ENCODE data around the gene STX18.

The STX18 gene

DNA sequence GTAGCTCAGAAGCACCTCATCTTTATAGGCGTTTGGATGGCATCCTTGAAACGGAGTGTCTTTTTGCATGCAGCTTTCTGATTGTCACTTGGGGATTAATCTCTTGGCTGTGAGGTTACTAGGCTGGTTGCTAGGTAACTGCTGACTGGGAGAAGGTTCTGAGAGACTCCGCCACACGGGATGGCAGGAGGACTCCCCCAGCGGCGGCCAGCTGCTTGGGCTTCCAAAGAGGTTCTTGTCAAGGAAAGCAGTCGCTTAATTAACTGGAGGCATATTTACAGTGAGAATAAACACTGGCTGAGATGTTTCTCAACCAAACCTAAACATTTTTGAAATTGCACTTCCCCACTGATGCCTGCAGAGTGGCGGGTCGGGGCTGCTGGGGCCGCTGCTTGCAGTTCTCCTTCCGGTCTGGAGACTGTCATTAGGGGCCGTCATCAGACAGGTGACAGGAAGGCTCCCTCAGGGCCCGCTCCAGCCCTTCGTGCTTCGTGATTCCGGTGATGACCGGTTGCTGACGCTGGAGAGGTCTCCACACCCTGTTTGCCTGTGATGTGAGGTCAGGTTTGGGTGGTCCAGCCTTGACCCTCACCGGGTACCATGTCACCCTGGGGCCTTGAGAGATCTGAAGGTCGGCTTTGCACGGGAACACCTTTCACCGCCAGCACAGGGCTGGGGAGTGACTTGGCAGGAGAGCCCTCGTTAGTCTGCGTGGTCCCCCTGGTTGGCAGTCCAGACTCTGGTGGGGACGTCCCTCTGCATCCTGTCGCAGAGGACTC is 145.8 kb downstream of the STX18 start:
- no peak for DNase-seq

GRCh38 chr4:4395371-4395770 is 146.5 kb downstream of the STX18 start:
- no peak for DNase-seq

DNA sequence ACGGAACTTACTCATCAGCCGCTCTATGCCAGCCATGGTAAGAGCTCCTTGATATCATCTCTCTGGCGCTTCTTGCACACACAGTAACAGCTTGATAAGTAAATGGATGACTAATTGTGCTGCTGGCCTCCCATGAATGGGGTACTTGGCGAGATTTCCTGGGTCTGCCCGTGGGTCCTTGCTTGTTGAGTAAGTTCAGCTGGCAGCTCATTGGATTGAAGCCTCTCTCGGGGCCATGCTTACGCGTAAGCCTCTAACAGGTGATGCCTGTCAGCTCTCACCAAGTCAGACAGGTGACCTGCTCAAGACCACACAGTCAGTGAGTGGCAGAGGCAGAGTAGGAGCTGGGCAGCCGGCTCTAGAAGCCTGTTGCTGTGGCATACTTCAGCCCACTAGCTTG is 147.2 kb downstream of the STX18 start:
- no peak for DNase-seq

DNA sequence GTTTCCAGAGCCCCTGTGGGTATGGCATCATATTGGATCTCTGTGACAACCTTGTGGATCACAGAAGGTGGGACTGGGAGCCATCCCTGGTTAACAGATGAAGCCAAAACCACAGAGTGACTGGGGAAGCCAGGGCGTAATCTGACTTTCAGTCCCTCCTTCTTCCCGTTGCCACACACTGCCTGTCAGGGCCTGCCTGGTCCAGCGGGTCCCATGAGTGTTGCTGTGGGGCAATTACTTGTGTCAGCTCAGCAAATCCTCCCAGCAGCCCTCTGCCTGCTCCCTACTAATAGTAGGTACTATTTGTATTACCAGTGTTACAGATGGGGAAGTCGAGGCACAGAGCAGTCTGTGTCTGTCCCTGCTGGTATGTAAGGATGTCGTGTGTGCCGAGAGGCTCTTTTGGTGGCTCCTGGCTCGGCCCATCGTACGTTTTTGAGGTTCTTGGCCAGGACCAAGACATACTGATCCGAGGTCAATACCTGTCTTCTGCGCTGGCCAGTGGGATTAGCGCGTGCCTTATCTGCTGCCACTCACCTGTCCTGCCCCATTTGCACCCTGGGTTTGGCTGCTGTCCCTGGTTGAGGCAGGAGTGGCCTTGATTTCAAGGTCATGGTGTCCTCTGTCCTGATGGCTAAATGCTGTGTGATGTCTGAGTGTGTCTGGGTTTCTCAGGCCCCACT is 149.2 kb downstream of the STX18 start:
- no peak for DNase-seq

- DNase-seq, result no peak
Observed at GRCh38 chr4:4391866-4392265, 150.0 kb downstream of the STX18 start.

GRCh38 chr4:4390515-4391240 is 151.2 kb downstream of the STX18 start:
- DNase-seq, result no peak

GRCh38 chr4:4390046-4390445 is 151.8 kb downstream of the STX18 start:
- DNase-seq, result no peak

- no peak for DNase-seq
Observed at GRCh38 chr4:4388836-4389575, 152.8 kb downstream of the STX18 start.

GRCh38 chr4:4388311-4388790 is 153.5 kb downstream of the STX18 start:
- no peak for DNase-seq

DNA sequence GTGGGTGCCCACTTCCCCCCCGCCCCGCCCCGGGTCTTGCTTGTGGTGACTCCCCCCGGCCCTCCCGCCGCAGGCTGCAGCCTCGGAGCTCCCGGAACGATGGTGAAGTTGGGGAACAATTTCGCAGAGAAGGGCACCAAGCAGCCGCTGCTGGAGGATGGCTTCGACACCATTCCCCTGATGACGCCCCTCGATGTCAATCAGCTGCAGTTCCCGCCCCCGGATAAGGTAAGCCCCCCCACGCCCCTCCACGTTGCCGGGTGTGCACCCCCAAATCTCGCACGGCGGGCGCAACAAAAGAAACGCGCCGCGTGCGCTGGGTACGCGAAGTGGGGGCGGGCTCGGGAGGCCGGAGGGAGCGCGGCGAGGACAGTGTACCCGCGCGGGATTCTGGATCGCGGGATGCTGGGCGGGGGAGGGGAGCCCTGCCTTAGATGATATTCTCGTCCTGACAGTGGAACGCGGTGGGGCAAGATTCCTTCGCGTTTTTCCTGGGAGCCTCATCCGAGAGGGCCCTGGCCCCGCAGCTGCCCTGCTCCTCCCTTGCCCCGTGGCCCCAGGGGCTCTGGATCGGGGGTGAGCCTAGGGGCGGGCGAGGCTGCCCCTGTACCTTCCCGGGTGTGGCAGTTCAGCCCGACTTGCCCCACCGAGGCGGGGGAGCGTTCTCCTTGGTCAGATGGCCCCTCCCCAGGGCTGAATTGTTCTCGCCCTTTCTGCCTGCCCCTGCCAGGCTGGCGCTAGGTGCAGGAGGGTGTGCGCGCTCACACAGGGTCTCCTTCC is 154.1 kb downstream of the STX18 start:
- peak; percentile 39 for DNase-seq

DNA sequence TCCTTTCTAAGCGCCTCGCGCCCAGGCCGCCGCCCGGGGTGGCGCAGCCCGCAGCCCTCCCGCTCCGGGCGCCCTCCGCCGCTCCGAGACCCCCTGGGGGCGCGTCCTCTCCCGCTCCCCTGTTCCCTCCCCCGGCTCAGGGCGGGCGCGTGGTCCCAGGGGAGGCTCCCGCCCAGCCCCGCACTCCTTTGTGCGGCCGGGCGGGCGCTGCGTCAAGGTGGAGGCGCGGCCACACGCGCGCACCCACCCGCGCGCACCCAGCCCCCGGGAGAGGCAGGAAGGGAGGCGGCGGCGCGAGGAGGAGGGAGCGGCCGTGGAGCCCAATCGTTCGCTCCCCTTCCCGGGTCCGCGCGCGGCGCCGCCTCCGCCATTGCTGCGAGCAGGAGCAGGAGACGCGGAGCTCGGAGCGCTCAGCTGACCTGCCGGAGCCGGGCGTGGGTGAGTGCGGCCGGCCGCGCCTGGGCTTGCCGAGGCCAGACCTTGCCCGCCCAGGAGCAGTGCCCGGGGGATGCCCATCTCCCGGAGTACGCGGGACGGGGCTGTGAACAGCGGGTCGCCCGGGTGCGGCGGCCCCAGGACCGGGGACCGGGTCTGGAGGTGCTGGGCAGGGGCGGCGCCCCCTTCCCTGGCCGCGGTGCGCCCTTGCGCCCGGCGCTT is 155.0 kb downstream of the STX18 start, which contains the start of gene NSG1:
TSS of gene NSG1 (plus strand) at position 367 of the 657 bp plus-strand sequence. CDS start 528 bp downstream, outside the sequence.
- DNase-seq, result peak; percentile 43

- peak; percentile 20 for DNase-seq
Observed at GRCh38 chr4:4386296-4386735, 155.5 kb downstream of the STX18 start.

DNA sequence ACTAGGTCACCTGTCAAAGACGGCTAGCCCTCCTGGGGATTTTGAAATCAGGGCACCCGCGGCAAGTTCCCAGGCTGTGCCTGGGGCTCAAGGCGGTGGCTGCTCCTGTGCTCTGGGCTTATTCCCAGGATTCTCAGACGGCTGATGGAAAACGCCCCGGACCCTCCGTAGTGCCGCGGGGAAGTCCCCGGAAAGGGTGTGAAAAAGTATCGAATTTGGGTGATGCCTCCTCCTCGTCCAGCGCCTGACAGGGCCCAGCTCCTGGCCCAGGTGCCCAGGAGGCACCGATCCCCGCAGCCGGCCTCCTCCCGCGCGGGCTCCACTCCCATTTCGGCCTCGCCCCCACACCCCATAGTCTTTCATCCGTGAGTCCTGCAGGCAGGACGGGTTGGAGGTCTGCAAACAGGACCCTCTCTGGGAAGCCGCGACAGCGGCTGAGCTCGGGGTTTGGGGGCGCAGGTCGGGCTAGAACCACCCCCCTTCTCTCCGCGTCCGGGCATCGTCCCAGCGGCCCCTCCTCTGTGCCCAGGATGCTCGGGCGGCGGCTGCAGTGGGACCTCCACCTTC is 156.0 kb downstream of the STX18 start:
- DNase-seq, result no peak

DNA sequence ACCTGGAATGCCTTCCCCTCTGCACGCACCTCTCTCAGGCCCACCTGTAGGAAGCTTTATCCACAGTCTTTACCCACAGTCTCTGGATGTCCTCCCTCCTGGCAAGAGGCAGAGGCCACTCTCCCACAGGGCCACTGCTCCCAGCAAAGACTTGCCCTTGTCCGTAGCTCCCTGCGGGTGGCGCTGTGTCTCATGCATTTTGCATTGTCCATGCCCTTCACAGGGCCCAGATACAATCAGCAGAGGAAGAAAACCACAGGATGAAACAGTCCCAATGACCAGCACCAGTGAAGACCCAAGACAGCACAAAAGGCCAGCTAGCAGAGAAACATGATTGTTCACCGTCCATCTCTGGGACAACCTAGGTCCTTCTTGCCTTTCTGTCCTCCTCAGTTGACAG is 157.0 kb downstream of the STX18 start:
- no peak for DNase-seq

DNA sequence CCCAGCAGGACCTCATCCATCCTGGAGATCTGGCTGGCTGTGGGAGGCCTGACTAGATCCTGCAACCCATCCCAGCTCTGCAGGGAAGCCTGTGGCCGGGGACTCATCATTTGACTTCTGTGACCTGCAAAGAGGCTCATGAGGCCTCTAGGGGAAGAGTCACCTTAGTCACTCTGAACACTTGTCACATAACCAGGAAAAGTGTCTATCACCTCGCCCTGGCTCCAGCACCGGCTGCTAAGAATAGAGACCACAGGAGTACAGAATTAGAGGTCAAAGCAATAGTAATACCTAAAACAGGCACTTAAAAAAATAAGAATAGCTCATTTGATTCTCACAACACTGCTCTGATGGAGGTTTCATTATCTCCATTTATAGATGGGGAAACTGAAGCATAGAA is 158.8 kb downstream of the STX18 start:
- no peak for DNase-seq

GRCh38 chr4:4379540-4380087 is 162.2 kb downstream of the STX18 start:
- DNase-seq, result no peak

DNA sequence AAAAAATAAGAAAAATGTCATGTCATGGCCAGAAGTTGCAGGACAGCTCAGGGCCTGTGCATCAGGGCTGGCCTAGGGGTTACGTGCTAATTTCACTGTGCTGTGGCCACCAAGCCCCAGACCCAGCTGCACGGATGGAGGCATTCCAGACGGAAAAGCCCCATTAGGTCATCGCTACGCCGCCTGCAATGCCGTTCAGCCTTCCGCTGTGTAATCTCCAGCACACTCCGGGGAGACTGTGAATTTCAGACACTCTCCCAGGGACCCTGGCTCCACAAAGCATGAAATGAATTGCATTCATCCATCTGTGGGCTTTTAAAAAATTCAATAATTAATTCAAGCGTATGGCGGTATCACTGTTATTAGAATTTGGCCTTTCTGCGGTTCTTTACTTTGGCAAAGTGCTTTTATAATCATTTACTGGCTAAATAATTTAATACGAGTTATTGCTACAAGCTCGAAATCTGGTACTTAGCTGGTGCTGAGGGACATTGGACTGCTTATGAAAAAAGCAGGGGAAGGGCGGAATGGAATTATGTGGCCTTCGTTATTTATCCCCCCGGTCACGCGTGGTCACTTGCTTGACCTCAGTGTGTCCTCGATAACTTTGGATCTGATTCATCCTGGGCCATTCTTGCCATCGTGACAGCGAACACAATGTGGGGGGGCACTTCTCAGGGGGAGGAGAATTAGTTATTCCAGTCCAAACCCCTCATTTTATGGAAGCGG is 164.0 kb downstream of the STX18 start:
- DNase-seq, result no peak

- no peak for DNase-seq
Observed at GRCh38 chr4:4377191-4377590, 164.7 kb downstream of the STX18 start.

DNA sequence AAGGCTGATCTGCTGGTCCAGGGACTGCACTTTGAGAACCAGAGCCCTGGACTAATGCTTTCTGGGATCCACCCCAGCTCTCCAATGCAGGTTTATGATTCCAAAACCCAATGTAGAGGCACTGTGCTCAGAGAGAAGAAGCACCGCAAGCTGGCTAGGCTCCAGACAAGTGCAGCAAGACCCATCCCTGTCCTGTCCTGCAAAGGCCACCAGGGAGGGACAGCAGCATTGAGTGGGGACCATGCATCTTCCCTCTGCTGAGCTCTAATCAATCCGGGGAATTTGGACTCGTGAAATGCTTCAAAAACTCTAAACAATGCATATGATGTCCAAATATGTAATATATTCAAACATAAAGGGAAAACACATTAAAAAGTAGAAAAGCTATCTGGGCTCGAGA is 165.8 kb downstream of the STX18 start:
- DNase-seq, result no peak

All from activated CD8-positive, alpha-beta memory T cell treated with anti-CD3 and anti-CD28 coated beads, Interleukin-2, amount 50 U/mL, for 4 hours (primary cell).